Measurements from ENCODE around the gene PLEKHA5.
"Not testable (repeated sequence)": the region's sequence is repeated elsewhere in the genome, so short reads cannot be mapped to it uniquely, and the experiment has no call there.

PLEKHA5 gene

GRCh38 chr12:19285793-19286448 lies 156.4 kb downstream of the PLEKHA5 start:
- no peak for DNase-seq

DNA sequence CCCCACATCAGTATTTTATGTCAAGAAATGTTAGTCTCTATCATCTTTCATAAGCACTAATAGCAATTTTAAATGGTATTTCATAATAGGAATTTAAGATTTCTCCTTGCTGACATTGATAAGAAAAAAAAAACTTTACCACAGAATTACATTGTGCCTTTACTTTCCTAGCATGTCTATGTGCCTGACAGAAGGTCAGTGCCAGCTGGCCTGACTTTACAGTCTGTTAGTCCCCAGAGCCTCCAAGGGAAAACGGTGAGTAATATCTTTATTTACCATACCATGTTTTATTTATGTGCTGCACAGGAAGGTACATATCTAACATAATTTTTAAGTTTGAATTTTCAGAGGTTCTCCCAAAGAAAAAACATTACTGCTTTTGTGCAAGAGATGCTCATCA lies 157.8 kb downstream of the PLEKHA5 start:
- no peak for DNase-seq

DNA sequence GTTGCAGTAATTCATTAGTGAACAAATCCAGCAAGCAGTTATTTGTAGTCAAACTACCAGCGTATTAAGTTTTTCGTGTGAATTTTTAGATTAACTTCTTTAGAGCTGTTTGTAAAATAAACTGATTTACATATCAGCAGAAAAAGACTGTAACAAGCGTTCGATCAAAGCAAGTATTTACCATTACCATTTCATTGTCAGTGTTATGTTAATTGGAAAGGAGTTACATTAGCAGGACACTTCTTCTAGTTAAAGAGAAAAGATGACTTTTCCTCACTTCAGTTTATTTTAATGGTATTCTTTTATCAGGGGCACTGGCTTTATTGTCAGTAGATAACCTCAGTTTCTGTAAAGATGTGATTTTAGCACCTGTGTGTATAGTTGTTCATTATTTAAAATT lies 158.6 kb downstream of the PLEKHA5 start:
- no peak for DNase-seq

DNA sequence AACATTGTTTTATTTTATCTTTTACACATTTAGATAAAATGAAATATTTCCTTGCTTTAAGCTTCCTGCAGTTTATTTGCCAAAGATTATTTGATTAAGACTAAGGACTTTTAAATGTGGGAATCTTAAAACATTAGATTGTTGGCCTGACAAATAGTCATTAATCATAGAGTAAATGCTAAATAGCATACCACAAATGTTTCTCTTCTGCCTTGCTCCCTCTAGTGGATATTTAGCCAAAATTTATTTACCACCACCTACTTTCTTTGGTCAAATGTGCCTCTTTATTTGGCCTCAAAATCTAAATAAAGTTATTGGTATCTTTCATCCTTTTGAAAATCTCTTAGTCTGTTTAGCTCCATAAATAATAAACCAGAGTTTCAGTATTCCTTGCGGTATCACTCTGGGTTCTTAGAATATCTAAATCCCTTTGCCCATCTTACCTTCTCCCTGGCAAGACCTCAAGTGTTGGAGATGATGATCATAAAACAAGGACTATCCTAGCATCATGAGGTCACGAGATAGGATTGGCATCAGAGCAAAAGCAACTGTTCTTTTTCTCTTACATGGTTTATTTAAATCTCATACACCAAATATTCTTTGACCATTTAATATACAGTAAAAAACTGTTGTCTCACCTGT lies 159.2 kb downstream of the PLEKHA5 start:
- no peak for DNase-seq

- DNase-seq = no peak
Observed at GRCh38 chr12:19298836-19299605, 169.5 kb downstream of the PLEKHA5 start.

DNA sequence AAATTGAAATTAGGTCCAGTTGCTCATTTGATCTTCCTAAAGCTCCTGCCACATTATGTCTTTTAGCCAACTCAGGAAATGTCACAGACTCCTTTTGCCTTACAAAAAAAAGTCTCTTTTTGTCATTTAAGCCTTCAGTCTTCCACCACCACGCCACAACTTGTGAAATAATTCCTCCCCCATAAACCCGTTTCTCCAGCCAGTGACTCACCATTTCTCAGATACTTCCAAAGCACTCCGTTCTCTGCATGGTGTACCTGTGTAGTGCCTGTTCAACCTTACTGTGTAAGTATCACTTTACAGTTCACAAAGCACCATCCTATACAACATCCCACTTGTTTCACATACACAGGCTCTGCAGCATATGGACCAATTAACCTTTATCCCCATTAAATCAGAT lies 170.2 kb downstream of the PLEKHA5 start:
- no peak for DNase-seq

- DNase-seq = no peak
Observed at GRCh38 chr12:19301223-19301622, 171.7 kb downstream of the PLEKHA5 start.

- no peak for DNase-seq
Observed at GRCh38 chr12:19301688-19302087, 172.2 kb downstream of the PLEKHA5 start.

DNA sequence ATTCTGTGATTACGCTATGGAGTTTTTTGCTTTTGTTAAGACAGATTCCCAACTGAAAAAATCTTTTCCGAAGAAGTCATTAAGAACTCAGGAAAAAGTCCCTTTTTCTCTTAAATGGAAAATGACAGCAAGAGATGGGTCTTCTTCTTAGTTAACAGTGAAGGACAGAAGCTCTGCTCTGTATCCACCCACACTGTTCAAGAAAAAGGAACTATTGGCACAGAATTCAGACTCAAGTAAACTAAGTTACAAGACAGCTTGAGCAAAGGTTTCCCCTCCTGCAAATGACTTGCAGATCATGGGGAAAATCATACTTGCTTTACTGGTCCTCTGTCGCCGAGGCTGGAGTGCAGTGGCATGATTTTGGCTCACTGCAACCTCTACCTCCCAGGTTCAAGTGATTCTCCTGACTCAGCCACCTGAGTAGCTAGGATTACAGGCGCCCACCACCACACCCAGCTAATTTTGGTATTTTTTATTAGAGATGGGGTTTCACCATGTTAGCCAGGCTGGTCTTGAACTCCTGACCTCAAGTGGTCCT lies 172.6 kb downstream of the PLEKHA5 start:
- DNase-seq = no peak

DNA sequence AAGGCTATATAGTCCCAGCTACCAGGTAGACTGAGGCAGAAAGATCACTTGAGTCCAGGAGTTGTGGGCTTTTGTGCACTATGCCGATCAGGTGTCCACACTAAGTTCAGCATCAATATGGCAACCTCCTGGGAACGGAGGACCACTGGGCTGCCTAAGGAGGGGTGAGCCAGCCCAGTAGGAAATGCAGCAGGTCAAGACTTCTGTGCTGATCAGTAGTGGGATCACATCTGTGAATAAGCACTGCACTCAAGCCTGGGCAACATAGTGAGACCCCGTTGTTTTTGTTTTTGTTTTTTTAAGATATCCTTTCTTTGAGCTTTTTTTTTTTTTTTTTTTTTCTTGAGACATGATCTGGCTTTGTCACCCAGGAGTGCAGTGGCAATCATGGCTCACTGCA lies 174.0 kb downstream of the PLEKHA5 start:
- no peak for DNase-seq

- DNase-seq = no peak
Observed at GRCh38 chr12:19304149-19304750, 174.7 kb downstream of the PLEKHA5 start.

DNA sequence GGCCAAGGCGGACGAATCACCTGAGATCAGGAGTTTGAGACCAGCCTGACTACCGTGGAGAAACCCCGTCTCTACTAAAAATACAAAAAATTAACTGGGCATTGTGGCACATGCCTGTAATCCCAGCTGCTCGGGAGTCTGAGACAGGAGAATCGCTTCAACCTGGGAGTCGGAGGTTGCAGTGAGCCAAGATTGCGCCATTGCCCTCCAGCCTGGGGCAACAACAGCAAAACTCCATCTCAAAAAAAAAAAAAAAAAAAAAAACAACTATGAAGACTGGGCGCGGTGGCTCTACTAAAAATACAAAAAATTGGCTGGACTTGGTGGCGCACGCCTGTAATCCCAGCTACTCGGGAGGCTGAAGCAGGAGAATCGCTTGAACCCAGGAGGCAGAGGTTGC lies 176.1 kb downstream of the PLEKHA5 start:
- not testable (repeated sequence) for DNase-seq

DNA sequence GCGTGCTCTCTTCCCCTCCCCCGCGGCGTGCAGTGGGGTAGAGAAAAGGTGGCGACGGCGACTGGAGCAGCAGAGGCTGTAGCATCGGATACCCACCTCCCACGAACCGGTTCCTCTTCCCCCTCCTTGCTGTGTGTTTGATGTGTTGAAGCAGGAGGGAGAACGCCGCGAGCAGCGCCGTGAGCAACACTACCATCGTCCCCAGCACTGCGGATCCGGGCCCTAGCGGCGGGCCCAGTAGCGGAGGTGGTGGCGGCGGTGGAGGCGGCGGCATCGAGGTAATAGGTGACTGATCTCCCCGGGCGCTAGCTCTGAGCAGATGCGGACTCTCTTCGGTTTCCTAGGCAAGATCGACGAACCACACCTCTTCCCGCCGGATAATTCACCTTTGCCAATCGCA lies 176.8 kb downstream of the PLEKHA5 start:
- no peak for DNase-seq

- no peak for DNase-seq
Observed at GRCh38 chr12:19307451-19307850, 177.9 kb downstream of the PLEKHA5 start.

DNA sequence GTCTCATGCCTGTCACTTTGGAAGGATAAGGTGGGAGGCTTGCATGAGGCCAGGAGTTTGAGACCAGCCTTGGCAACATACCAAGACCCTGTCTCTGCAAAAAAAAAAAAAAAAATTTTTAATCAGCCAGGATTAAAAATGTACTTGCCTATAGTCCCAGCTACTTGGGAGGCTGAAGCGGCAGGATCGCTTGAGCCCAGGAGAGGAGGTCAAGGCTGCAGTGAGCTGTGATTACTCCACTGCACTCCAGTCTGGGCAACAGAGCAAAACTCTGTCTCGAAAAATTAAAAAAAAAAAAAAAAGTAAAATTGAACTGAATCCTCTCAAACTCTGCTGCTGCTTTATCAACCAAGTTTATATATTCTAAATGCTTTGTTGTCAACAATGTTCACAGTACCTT lies 181.6 kb downstream of the PLEKHA5 start:
- DNase-seq = no peak

DNA sequence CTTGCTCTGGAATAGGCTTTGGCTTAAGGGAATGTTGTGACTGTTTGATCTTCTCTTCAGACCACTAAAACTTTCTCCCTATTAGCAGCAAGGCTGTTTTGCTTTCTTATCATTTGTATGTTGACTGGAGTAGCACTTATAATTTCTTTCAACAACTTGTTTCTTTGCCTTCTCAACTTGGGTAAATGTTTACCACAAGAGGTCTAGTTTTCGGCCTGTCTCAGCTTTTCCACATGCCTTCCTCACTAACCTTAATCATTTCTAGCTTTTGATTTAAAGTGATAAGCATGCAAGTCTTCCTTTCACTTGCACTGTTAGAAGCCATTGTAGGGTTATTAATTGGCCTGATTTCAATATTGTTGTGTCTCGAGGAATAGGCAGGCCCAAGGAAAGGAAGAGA lies 183.1 kb downstream of the PLEKHA5 start:
- DNase-seq = no peak

- DNase-seq = no peak
Observed at GRCh38 chr12:19316425-19316824, 186.9 kb downstream of the PLEKHA5 start.

DNA sequence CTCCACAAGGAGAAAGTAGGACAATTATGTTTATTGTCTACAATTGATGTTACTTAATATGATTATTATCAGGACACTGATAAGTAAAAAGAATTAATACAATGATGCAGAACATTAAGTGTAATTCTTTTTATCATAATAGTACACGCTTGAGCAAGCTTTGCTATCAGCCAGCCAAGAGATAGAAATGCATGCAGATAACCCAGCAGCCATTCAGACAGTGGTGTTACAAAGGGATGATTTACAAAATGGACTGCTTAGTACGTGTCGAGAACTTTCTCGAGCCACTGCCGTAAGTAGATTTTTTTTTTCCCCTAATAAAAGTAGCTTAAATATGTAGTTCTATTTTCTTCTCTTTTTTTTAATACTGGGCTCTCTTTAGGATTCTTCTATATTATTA lies 192.8 kb downstream of the PLEKHA5 start:
- no peak for DNase-seq

GRCh38 chr12:19323805-19324204 lies 194.3 kb downstream of the PLEKHA5 start:
- no peak for DNase-seq

GRCh38 chr12:19326102-19326501 lies 196.6 kb downstream of the PLEKHA5 start:
- no peak for DNase-seq

- no peak for DNase-seq
Observed at GRCh38 chr12:19332196-19332595, 202.7 kb downstream of the PLEKHA5 start.

GRCh38 chr12:19338405-19338804 lies 208.9 kb downstream of the PLEKHA5 start:
- no peak for DNase-seq

DNA sequence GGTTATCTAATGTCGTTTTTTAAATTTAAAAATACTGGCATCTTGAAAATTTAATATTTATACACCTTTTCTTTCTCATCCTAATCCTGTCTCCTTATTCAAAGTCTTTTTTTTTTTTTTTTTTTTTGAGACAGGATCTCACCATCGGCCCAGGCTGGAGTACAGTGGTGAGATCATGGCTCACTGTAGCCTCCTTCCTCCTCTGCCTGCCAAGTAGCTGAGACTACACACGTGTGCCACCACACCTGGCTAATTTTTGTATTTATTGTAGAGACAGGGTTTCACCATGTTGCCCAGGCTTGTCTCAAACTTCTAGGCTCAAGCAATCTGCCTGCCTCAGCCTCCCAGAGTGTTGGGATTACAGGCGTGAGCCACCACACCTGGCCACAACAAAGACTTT lies 221.3 kb downstream of the PLEKHA5 start:
- DNase-seq = not testable (repeated sequence)

Measured in T1000 (cell line).